Measurements from ENCODE around the gene LCE1A.

- TF ChIP-seq SUZ12 (IDR thresholded peaks at IDR 0.05; ENCODE audit: extremely low read depth, insufficient read depth, insufficient read length) (no peak), ZNF274 (IDR thresholded peaks at IDR 0.05; ENCODE audit: low read depth, low read length) (no peak), YY1 (IDR thresholded peaks at IDR 0.05; ENCODE audit: insufficient read depth, insufficient read length) (no peak)
Measured at GRCh38 chr1:152858062-152858461, 30.8 kb downstream of the LCE1A start.
